ENCODE data around the gene THAP7. TPM values are rescaled to one million over a fixed set of nuclear protein-coding genes. Genes with fewer than 3 reads are reported as not detected.

The THAP7 gene
- total and polyA plus RNA-seq, 2 of the 13 experiments (the other 11 are each of a cell fraction or from before 2014, with no cell fraction given) = 13.0 to 25.5 TPM

DNA sequence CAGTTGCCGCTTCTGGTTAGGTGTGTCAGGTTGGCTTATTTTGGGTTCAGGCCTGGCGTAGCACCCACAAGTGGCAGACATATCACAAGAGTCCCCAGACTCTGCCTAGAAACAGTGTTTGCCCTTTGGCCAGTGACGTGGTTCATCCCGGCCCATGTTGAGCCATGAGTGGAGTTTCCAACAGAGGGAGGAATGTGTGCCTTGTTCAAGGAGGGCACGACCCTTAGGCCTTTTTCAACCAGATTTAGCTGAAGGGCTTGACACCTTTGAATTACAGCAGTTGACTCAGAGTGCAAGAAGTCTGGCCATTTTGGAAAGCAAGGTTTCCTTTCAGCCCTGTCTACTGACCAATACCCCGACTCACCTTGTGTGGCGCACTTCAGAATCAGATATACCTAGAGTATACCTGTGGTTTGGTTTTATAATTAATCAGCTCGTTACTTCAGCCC lies 50.0 kb downstream of the THAP7 start (continued):
- TF ChIP-seq HOXA9 (CRISPR knock-in tag; IDR thresholded peaks at IDR 0.05; ENCODE audit: borderline replicate concordance) = no peak
- TF ChIP-seq, protein P1, sequence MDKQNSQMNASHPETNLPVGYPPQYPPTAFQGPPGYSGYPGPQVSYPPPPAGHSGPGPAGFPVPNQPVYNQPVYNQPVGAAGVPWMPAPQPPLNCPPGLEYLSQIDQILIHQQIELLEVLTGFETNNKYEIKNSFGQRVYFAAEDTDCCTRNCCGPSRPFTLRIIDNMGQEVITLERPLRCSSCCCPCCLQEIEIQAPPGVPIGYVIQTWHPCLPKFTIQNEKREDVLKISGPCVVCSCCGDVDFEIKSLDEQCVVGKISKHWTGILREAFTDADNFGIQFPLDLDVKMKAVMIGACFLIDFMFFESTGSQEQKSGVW (CRISPR knock-in tag; IDR thresholded peaks at IDR 0.05; ENCODE audit: borderline replicate concordance) = no peak
- peak; percentile 50; the same call in 1 of the 2 replicates for TF ChIP-seq HNF4G (IDR thresholded peaks at IDR 0.05; ENCODE audit: borderline replicate concordance, low read depth, low read length)
- no peak for TF ChIP-seq HNF4G (CRISPR knock-in tag; IDR thresholded peaks at IDR 0.05; ENCODE audit: borderline replicate concordance, low read depth)
- TF ChIP-seq, protein P2, sequence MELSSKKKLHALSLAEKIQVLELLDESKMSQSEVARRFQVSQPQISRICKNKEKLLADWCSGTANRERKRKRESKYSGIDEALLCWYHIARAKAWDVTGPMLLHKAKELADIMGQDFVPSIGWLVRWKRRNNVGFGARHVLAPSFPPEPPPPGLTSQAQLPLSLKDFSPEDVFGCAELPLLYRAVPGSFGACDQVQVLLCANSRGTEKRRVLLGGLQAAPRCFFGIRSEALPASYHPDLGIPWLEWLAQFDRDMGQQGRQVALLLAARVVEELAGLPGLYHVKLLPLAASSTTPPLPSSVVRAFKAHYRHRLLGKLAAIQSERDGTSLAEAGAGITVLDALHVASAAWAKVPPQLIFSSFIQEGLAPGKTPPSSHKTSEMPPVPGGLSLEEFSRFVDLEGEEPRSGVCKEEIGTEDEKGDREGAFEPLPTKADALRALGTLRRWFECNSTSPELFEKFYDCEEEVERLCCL (CRISPR knock-in tag; IDR thresholded peaks at IDR 0.05; ENCODE audit: borderline replicate concordance) = no peak
- no peak for TF ChIP-seq REXO4 (CRISPR knock-in tag; IDR thresholded peaks at IDR 0.05; ENCODE audit: borderline replicate concordance)
- TF ChIP-seq, protein P3, sequence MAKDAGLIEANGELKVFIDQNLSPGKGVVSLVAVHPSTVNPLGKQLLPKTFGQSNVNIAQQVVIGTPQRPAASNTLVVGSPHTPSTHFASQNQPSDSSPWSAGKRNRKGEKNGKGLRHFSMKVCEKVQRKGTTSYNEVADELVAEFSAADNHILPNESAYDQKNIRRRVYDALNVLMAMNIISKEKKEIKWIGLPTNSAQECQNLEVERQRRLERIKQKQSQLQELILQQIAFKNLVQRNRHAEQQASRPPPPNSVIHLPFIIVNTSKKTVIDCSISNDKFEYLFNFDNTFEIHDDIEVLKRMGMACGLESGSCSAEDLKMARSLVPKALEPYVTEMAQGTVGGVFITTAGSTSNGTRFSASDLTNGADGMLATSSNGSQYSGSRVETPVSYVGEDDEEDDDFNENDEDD (CRISPR knock-in tag; IDR thresholded peaks at IDR 0.05; ENCODE audit: borderline replicate concordance) = peak; percentile 26; the same call in 1 of the 2 replicates
- TF ChIP-seq MAF1 (CRISPR knock-in tag; IDR thresholded peaks at IDR 0.05; ENCODE audit: borderline replicate concordance) = no peak
- TF ChIP-seq NPAS2 (CRISPR knock-in tag; IDR thresholded peaks at IDR 0.05; ENCODE audit: borderline replicate concordance) = 0 out of 2 replicates have a peak, but pooled peaks have one; percentile 32
- TF ChIP-seq FOXP1 (IDR thresholded peaks at IDR 0.05) = no peak
- TF ChIP-seq FOXP1 (CRISPR knock-in tag; IDR thresholded peaks at IDR 0.05) = no peak
- TF ChIP-seq, protein P4, sequence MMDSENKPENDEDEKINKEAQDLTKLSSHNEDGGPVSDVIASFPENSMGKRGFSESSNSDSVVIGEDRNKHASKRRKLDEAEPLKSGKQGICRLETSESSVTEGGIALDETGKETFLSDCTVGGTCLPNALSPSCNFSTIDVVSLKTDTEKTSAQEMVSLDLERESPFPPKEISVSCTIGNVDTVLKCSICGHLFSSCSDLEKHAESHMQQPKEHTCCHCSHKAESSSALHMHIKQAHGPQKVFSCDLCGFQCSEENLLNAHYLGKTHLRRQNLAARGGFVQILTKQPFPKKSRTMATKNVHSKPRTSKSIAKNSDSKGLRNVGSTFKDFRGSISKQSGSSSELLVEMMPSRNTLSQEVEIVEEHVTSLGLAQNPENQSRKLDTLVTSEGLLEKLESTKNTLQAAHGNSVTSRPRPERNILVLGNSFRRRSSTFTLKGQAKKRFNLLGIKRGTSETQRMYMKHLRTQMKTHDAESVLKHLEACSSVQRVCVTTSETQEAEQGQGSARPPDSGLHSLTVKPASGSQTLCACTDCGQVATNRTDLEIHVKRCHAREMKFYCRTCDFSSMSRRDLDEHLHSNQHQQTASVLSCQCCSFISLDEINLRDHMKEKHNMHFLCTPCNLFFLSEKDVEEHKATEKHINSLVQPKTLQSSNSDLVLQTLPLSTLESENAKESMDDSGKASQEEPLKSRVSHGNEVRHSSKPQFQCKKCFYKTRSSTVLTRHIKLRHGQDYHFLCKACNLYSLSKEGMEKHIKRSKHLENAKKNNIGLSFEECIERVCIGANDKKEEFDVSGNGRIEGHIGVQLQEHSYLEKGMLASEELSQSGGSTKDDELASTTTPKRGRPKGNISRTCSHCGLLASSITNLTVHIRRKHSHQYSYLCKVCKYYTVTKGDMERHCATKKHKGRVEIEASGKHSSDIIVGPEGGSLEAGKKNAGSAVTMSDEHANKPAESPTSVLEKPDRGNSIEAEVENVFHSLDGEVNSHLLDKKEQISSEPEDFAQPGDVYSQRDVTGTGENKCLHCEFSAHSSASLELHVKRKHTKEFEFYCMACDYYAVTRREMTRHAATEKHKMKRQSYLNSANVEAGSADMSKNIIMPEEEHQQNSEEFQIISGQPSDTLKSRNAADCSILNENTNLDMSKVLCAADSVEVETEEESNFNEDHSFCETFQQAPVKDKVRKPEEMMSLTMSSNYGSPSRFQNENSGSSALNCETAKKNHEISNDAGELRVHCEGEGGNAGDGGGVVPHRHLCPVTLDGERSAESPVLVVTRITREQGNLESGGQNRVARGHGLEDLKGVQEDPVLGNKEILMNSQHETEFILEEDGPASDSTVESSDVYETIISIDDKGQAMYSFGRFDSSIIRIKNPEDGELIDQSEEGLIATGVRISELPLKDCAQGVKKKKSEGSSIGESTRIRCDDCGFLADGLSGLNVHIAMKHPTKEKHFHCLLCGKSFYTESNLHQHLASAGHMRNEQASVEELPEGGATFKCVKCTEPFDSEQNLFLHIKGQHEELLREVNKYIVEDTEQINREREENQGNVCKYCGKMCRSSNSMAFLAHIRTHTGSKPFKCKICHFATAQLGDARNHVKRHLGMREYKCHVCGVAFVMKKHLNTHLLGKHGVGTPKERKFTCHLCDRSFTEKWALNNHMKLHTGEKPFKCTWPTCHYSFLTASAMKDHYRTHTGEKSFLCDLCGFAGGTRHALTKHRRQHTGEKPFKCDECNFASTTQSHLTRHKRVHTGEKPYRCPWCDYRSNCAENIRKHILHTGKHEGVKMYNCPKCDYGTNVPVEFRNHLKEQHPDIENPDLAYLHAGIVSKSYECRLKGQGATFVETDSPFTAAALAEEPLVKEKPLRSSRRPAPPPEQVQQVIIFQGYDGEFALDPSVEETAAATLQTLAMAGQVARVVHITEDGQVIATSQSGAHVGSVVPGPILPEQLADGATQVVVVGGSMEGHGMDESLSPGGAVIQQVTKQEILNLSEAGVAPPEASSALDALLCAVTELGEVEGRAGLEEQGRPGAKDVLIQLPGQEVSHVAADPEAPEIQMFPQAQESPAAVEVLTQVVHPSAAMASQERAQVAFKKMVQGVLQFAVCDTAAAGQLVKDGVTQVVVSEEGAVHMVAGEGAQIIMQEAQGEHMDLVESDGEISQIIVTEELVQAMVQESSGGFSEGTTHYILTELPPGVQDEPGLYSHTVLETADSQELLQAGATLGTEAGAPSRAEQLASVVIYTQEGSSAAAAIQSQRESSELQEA (CRISPR knock-in tag; IDR thresholded peaks at IDR 0.05; ENCODE audit: not compliant biosample characterization) = no peak
- TF ChIP-seq ZNF781 (CRISPR knock-in tag; IDR thresholded peaks at IDR 0.05; ENCODE audit: borderline replicate concordance, not compliant biosample characterization) = no peak
- TF ChIP-seq ZNF263 (CRISPR knock-in tag; IDR thresholded peaks at IDR 0.05) = 0 out of 2 replicates have a peak, but pooled peaks have one; percentile 54
- TF ChIP-seq ZNF605 (CRISPR knock-in tag; IDR thresholded peaks at IDR 0.05) = no peak
